GM18951 (cell line): ENCODE data around the gene XRCC4.

ENCODE experiments used
- POLR2A ChIP-seq: IDR thresholded peaks from 4 replicates; pipeline ENCODE4 v1.6.1; 2011; ENCODE audit warnings: mild to moderate bottlenecking; ENCODE audit not compliant: insufficient read length, insufficient read depth; ENCODE audit errors: extremely low read depth
- in situ Hi-C: fragments of 300-500 bp; cut with MboI; formaldehyde crosslinking; loops from one replicate; pipeline ENCODE4 v1.12.0; 2022; ENCODE audit warnings: low sequenced_read_pairs, mixed read lengths, inconsistent platforms; ENCODE audit not compliant: unreplicated experiment

The XRCC4 gene

GRCh38 chr5:83377131-83377865 is 300.0 kb downstream of the XRCC4 start:
- no peak for TF ChIP-seq POLR2A
- in situ Hi-C loops: no loop called here

- TF ChIP-seq POLR2A: no peak
- in situ Hi-C loops: no loop called here
Measured at GRCh38 chr5:83378624-83379289, 301.4 kb downstream of the XRCC4 start.

DNA sequence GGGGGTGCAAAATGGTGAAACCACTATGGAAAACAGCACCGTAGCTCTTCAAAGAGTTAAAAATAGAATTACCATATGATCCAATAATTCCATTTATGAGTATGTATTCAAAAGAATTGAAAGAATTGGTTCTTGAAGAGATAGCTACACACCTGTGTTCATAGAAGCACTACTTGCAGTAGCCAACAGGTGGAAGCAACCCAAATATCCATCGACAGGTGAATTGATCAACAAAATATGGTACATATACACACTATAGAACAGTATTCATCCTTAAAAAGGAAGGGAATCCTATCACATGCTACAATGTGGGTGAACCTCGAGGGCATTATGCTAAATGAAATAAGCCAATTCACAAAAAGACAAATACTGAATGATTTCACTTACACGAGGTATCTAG is 308.5 kb downstream of the XRCC4 start:
- TF ChIP-seq POLR2A: no peak
- in situ Hi-C loops: no loop called here

DNA sequence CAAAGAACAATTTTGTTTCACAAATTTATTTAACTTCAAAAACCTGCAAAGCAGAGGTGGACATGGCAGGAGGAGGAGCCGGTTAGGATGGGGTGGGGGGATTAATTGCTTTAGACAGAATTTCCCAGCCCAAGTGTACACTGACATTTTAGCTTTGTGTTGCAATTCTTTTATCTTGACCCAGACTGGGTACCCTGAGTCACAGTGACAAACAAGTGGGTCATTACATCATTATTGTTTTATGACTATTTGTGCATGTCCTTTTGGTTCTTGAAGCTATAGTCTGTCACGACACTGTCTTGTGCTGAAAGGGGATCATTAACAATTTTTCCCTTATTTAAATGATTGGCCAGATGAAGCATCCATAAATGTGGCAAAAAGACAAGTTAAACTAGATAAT is 309.7 kb downstream of the XRCC4 start:
- in situ Hi-C loops: no loop called here
- no peak for TF ChIP-seq POLR2A

GRCh38 chr5:83388608-83389007 is 311.3 kb downstream of the XRCC4 start:
- no peak for TF ChIP-seq POLR2A
- in situ Hi-C loops: no loop called here

DNA sequence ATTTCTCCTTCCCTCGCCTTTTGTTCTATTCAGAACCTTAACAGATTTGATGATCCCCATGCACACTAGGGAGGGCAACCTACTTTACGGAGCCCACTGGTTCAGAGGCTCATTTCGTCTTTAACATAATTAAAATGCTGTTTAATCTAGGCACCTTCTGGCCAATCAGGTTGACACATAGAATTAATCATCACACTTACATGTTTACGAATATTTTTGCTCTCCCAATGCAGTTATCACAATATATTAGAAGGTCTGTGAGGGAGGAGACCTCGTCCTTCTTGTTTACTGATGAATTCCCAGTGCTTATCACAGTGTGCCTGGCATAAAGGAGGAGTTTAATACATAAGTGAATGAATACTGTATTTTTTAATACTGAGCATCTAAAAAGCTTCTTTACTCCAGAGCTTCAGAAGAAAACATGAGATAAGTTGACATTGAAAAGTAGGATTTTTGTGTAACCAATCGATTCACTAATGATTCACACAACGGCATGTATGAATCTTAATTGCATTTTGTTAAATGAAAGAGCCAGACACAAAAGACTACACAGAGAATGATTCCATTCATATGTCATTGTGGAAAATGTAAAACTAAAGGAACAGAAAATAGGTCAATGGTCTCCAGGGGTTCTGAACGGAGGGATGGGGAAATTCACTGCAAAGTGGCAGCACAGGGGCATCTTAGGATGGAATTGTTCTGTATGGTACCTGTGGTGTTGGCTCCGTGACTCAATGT is 315.6 kb downstream of the XRCC4 start:
- in situ Hi-C loops: no loop called here
- no peak for TF ChIP-seq POLR2A

GRCh38 chr5:83393504-83393866 is 316.1 kb downstream of the XRCC4 start:
- in situ Hi-C loops: no loop called here
- TF ChIP-seq POLR2A: no peak

DNA sequence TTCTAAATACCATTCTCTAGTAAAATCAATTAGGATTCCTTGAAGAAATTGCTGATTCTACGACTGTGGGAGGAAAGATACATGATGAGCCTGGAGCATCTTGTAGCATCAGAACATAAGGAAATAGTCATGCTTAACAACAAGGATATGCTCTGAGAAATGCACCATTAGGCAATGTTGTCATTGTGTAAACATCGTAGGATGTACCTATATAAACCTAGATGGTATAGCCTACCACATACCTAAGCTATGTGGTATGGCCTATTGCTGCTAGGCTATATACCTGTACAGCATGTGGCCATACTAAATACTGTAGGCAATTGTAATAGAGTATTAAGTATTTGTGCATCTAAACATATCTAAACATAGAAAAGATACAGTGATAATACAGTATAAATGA is 316.8 kb downstream of the XRCC4 start:
- no peak for TF ChIP-seq POLR2A
- in situ Hi-C loops: no loop called here

DNA sequence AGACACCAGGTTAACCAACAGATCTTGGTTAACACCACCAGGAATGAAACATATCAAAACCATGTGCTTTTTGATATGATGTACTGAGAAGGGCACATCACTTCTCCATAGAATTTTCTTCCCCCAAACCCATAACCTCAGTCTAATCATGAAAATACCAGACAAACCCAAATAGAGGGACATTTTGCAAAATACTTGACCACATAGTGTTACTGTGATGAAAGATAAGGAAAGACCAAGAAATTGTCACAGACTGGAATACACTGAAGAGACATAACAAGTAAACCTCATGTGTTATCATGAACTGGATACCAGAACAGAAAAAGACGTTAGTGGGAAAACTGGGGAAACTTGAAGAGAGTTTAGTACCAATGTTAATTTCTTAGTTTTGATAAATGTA is 319.3 kb downstream of the XRCC4 start:
- TF ChIP-seq POLR2A: no peak
- in situ Hi-C loops: no loop called here

- in situ Hi-C loops: no loop called here
- TF ChIP-seq POLR2A: no peak
Measured at GRCh38 chr5:83397658-83398057, 320.3 kb downstream of the XRCC4 start.

DNA sequence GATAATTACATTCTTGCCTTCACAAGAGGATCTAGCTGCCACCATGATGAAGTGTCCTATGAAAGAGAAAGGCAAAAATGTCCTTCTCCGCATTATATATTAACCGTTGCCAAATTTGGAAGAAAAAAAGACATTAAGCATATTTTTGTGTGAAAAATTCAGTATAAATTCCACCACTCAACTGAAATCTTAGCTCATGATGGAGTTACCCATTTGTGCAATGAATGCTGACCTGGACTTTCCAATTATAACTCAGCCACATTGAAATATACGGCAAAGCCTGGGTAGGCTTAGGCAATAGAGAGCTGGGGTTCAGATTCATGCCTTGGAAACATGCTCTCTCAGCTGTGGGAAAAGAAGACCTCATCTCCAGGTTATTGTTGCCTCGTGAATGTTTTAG is 322.9 kb downstream of the XRCC4 start:
- no peak for TF ChIP-seq POLR2A
- in situ Hi-C loops: no loop called here

GRCh38 chr5:83400701-83401100 is 323.4 kb downstream of the XRCC4 start:
- in situ Hi-C loops: no loop called here
- TF ChIP-seq POLR2A: no peak

- TF ChIP-seq POLR2A: no peak
- in situ Hi-C loops: no loop called here
Measured at GRCh38 chr5:83401122-83401731, 323.9 kb downstream of the XRCC4 start.
